OCI-LY7 (cell line): Measurements from ENCODE around the gene MRPL11. TPM values are rescaled to one million over a fixed set of nuclear protein-coding genes. Genes with fewer than 3 reads are reported as not detected.

ENCODE experiments used
- BruUV-seq: library from RNA; stranded (reverse); fragments of 400-500 nt; replicated peaks from 2 replicates; lab custom pipeline; 2021; lab: Mats Ljungman, UMichigan
- CTCF ChIA-PET: fragments of 300-600 bp; sonication (Branson Sonifier 250); formaldehyde crosslinking; loops from one replicate; lab custom pipeline; 2022; ENCODE audit warnings: antibody characterized with exemption; ENCODE audit not compliant: unreplicated experiment; lab: Charles Lee
- POLR2A ChIA-PET: fragments of 300-600 bp; sonication (Branson Sonifier 250); formaldehyde crosslinking; loops from one replicate; lab custom pipeline; 2022; ENCODE audit warnings: antibody characterized with exemption; lab: Charles Lee
- DNase-seq: peaks from one replicate; pipeline ENCODE4 v3.0.0-alpha.2; 2015; ENCODE audit warnings: low spot score
- H2AFZ ChIP-seq: fragments of 200-600 bp; sonication (generic), shearing (Covaris generic); 2 replicates; pipeline ENCODE4 v1.6.1; 2014; ENCODE audit warnings: mild to moderate bottlenecking, antibody characterized with exemption, low read length, moderate library complexity
- H3K27ac ChIP-seq: fragments of 200-600 bp; sonication (generic); 2 replicates; pipeline ENCODE4 v1.5.1; 2014; ENCODE audit warnings: mixed run types, low read depth, mild to moderate bottlenecking, moderate library complexity, low read length, inconsistent platforms; ENCODE audit not compliant: poor library complexity, severe bottlenecking
- H3K36me3 ChIP-seq: fragments of 200-600 bp; sonication (generic); 2 replicates; pipeline ENCODE4 v1.6.1; 2014; ENCODE audit warnings: mild to moderate bottlenecking, antibody characterized with exemption, low read length, moderate library complexity, mixed read lengths; ENCODE audit not compliant: insufficient read depth
- H3K4me1 ChIP-seq: fragments of 200-600 bp; sonication (generic); 2 replicates; pipeline ENCODE4 v1.5.1; 2014; ENCODE audit warnings: mild to moderate bottlenecking, low read length; ENCODE audit not compliant: insufficient read depth, poor library complexity, severe bottlenecking
- H3K4me2 ChIP-seq: fragments of 200-600 bp; sonication (generic); 2 replicates; pipeline ENCODE4 v1.6.1; 2014; ENCODE audit warnings: mild to moderate bottlenecking, low read length
- H3K4me3 ChIP-seq: fragments of 200-600 bp; sonication (generic); 2 replicates; pipeline ENCODE4 v1.5.1; 2014; ENCODE audit warnings: mild to moderate bottlenecking, low read depth, low read length; ENCODE audit not compliant: poor library complexity, severe bottlenecking
- H3K79me2 ChIP-seq: fragments of 200-600 bp; sonication (generic); 2 replicates; pipeline ENCODE4 v1.6.1; 2016; ENCODE audit warnings: low read depth, mild to moderate bottlenecking, low read length, moderate library complexity, mixed read lengths; ENCODE audit not compliant: insufficient read depth
- H3K9me2 ChIP-seq: fragments of 200-600 bp; sonication (generic); 2 replicates; pipeline ENCODE4 v1.6.1; 2016; ENCODE audit warnings: mild to moderate bottlenecking, low read length, mixed read lengths; ENCODE audit not compliant: insufficient read depth
- H3K9me3 ChIP-seq: fragments of 200-600 bp; sonication (generic); 2 replicates; pipeline ENCODE4 v1.6.1; 2014; ENCODE audit warnings: mild to moderate bottlenecking, mixed run types, low read length, mixed read lengths
- H4K20me1 ChIP-seq: fragments of 200-600 bp; sonication (generic); 2 replicates; pipeline ENCODE4 v1.6.1; 2014; ENCODE audit warnings: mild to moderate bottlenecking, antibody characterized with exemption, low read length, moderate library complexity, mixed read lengths; ENCODE audit not compliant: insufficient read depth
- EZH2phosphoT487 ChIP-seq: fragments of 200-600 bp; sonication (generic); IDR thresholded peaks from 2 replicates; pipeline ENCODE4 v1.6.1; 2018; ENCODE audit warnings: low read depth, borderline replicate concordance, mild to moderate bottlenecking, mixed run types, antibody characterized with exemption, low read length, moderate library complexity, mixed read lengths
- intact Hi-C: fragments of 100-400 bp; cut with micrococcal nuclease; formaldehyde crosslinking; loops from one replicate; pipeline ENCODE4 v1.10.0; 2022; ENCODE audit not compliant: unreplicated experiment
- total RNA-seq, 2 experiments: library from RNA; depleted of rRNA in 1 of 2; stranded (reverse); fragments of >200 nt in 1 of 2; shearing (Covaris generic) in 1 of 2; gene quantifications; 2 replicates each; pipeline ENCODE4 v1.2.3, GENCODE V29; 2014 to 2022
- TF ChIP-seq, protein P1 (sequence below): fragments of 200-600 bp; sonication (generic); conservative IDR thresholded peaks from 2 replicates; pipeline ENCODE4 v1.5.1; 2014; ENCODE audit warnings: mild to moderate bottlenecking, antibody characterized with exemption, low read length, moderate library complexity, mixed read lengths

MRPL11 gene
- total RNA-seq, 2 experiments from 2014 or later = 88.6 to 101 TPM

DNA sequence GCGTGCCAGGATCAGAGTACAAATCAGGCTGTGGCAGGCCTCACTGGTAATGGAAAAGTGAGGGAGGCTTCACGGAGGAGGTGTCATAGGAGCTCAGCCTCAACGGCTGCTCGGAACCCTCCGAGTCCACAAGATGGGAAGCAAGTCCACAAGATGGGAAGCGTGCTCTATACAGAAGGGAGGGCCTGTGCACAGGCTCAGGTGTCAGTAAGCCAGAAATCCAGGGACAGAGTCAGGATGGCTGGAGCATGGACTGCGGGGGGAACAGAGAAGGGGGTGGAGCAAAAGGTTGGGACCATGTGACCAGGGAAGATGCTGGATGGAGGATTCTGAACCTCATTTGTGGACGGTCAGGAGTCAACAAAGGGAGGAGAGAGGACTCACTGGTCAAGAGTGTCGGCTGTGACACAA, 38.2 kb upstream of the MRPL11 start:
- CTCF ChIA-PET = no interaction called here
- Histone ChIP-seq H3K4me3 (no peak overlapping the region), H3K4me1 (peaks cover 11% of the 10 kb centered on the region), H4K20me1 (no peaks in the 10 kb centered on the region), H3K79me2 (peaks cover 5% of the 10 kb centered on the region; the same call in 1 of the 2 replicates), H3K4me2 (no peak overlapping the region), H3K36me3 (no peaks in the 10 kb centered on the region), H3K9me3 (no peaks in the 10 kb centered on the region), H2AFZ (no peak overlapping the region), H3K27ac (no peak overlapping the region), H3K9me2 (no peaks in the 10 kb centered on the region)
- POLR2A ChIA-PET = no interaction called here
- intact Hi-C loops = no loop called here
- no TSS peak for BruUV-seq
- DNase-seq = no peak
- TF ChIP-seq, protein P1, sequence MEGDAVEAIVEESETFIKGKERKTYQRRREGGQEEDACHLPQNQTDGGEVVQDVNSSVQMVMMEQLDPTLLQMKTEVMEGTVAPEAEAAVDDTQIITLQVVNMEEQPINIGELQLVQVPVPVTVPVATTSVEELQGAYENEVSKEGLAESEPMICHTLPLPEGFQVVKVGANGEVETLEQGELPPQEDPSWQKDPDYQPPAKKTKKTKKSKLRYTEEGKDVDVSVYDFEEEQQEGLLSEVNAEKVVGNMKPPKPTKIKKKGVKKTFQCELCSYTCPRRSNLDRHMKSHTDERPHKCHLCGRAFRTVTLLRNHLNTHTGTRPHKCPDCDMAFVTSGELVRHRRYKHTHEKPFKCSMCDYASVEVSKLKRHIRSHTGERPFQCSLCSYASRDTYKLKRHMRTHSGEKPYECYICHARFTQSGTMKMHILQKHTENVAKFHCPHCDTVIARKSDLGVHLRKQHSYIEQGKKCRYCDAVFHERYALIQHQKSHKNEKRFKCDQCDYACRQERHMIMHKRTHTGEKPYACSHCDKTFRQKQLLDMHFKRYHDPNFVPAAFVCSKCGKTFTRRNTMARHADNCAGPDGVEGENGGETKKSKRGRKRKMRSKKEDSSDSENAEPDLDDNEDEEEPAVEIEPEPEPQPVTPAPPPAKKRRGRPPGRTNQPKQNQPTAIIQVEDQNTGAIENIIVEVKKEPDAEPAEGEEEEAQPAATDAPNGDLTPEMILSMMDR = no peak
- no peak for TF ChIP-seq EZH2phosphoT487

DNA sequence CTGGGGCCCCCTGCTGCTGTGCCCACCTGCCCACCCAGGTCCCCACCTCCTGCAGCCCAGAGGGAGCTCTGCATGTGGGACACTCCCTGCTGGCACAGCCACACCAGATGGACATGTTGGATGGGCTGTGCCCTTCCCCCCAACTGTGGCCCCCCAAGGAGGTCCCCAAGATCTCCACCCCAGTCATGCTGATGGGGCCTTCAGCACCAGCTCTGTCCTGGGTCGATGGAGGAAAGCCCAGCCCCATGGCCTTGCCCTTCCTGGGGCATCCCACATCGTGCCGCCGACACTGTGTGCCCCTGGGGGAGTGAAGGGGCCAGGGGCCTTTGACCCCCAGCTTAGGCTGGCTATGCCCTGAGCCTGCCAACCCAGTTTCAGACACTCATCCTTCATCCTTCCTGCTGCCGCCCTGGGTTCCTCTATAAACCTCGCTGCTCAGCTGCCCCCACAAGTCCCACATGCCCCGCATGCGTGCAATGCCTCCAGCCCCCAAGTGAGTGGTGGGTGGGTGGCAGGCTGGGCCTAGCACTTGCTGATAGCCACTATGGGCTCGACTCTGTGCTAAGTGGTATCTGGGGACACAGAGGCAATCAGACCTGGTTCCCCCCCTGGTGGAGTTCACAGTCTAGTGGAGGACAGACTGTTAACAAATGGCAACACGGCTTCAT, 37.7 kb upstream of the MRPL11 start:
- Histone ChIP-seq H3K36me3 (no peaks in the 10 kb centered on the region), H3K4me2 (no peak overlapping the region), H3K79me2 (peaks cover 5% of the 10 kb centered on the region; the same call in 1 of the 2 replicates), H3K4me1 (peaks cover 11% of the 10 kb centered on the region), H4K20me1 (no peaks in the 10 kb centered on the region), H3K4me3 (no peak overlapping the region), H3K9me3 (no peaks in the 10 kb centered on the region), H3K9me2 (no peaks in the 10 kb centered on the region), H3K27ac (no peak overlapping the region), H2AFZ (no peak overlapping the region)
- POLR2A ChIA-PET = no interaction called here
- no TSS peak for BruUV-seq
- intact Hi-C loops = no loop called here
- no peak for DNase-seq
- CTCF ChIA-PET = no interaction called here
- TF ChIP-seq, protein P1 = no peak
- no peak for TF ChIP-seq EZH2phosphoT487
